Activated naive CD8-positive, alpha-beta T cell treated with anti-CD3 and anti-CD28 coated beads for 36 hours (primary cell): ENCODE results near the gene HAPLN3. TPM values are rescaled to one million over a fixed set of nuclear protein-coding genes. Genes with fewer than 3 reads are reported as not detected.
"Not testable (repeated sequence)": the region's sequence is repeated elsewhere in the genome, so short reads cannot be mapped to it uniquely, and the experiment has no call there.

Experiments
- DNase-seq: peaks from one replicate; pipeline ENCODE4 v3.0.0; 2021
- H3K27ac Mint-ChIP-seq: one replicate; pipeline ENCODE4 v1.8.0; 2022; ENCODE audit warnings: mild to moderate bottlenecking, moderate library complexity, mixed read lengths
- H3K27me3 Mint-ChIP-seq: one replicate; pipeline ENCODE4 v1.8.0; 2022; ENCODE audit warnings: mild to moderate bottlenecking, mixed read lengths
- H3K36me3 Mint-ChIP-seq: one replicate; pipeline ENCODE4 v1.8.0; 2021; ENCODE audit warnings: mild to moderate bottlenecking, mixed read lengths
- H3K4me1 Mint-ChIP-seq: one replicate; pipeline ENCODE4 v1.8.0; 2021; ENCODE audit warnings: mixed read lengths
- H3K4me3 Mint-ChIP-seq: one replicate; pipeline ENCODE4 v1.8.0; 2022; ENCODE audit warnings: mild to moderate bottlenecking, moderate library complexity, mixed read lengths
- H3K9me3 Mint-ChIP-seq: one replicate; pipeline ENCODE4 v1.8.0; 2022; ENCODE audit warnings: mixed read lengths
- total RNA-seq, 2 experiments: library from RNA; stranded (reverse); gene quantifications; one replicate each; pipeline ENCODE4 v1.2.3, GENCODE V29; 2021

Gene HAPLN3
- 10 to 100 TPM; 82.6 to 83.2 TPM for total RNA-seq

DNA sequence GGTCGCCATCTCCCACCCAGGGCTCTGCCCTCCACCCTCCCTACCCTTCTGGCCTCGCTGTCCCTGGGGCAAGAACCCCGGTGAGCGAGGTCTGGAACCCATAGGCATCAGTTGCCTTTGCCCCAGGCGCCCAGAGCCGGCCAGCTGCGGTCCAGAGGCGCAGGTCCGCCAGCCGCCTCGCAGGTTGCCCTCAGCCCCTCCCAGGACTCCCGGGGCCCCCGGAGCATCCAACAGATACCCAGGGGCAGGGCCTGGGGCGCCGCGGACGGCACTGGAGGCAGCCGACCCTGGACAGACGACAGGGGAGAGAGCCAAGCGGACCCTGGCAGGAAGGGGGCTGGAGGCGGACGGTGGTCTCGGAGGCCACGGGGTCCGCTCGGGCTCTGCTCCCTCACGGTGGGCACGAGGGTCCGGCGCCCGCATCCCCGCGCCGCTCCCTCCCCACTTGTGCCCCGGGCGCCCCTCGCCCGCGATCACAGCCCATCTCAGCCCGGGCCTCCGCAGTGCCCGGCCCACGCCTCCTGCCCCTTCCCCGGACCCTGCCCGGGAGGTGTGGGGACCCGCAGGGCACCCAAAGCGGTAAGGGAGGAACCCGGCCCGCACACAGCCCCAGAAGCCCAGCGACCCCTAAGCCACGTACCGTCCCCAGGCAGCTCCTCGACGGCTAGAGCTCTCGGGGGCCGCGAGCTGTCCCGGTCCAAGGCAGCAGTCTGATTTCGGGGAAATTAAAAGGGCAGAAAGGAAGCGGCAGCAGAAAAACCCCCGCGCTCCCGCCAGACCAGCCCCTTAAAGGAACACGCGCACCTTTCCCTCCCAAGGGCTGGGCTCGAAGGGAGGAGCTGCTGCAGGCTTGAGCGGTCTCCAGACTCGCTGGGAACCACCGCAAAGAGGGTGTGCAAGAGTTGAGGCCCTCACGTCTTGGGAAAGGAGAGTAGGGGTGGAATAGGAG lies at the start of gene HAPLN3:
HAPLN3 (minus strand) TSS at position 726 of the 949 bp plus-strand sequence. CDS start 8,246 bp downstream, outside the sequence.
- Mint-ChIP-seq H3K27me3 (no peaks in the 10 kb centered on the region), H3K4me1 (peaks cover 35% of the 10 kb centered on the region), H3K27ac (peak within 1 kb of the TSS; percentile 86), H3K9me3 (no peaks in the 10 kb centered on the region), H3K36me3 (peaks cover 17% of the 10 kb centered on the region), H3K4me3 (peak within 1 kb of the TSS; percentile 86)
- peak; percentile 81 for DNase-seq

DNA sequence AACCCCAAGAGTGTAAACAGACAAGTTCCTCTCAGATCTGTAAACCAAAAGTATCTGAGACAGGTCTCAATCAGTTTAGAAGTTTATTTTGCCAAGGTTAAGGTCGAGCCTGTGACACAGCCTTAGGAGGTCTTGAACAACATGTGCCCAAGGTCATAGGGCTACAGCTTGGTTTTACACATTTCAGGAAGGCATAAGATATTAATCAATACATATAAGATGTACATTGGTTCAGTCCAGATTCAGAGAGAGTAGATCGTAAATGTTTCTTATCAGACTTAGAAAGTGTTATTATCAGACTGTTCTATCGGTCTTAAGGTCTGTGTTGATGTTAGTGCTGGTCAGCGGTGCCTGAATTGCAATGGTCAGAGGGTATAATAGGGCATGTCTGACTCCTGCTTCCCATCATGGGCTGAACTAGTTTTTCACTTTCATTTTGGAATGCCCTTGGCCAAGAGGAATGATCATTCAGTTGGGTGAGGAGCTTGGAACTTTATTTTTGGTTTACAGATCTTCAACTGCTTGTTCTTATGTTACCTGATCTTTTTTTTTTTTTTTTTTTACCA lies 44.8 kb upstream of the HAPLN3 start:
- H3K27ac Mint-ChIP-seq: no peak overlapping the region
- no peak for DNase-seq
- no peaks in the 10 kb centered on the region for H3K36me3 Mint-ChIP-seq
- no peaks in the 10 kb centered on the region for H3K9me3 Mint-ChIP-seq
- no peaks in the 10 kb centered on the region for H3K27me3 Mint-ChIP-seq
- H3K4me1 Mint-ChIP-seq: peaks cover 2% of the 10 kb centered on the region
- H3K4me3 Mint-ChIP-seq: no peak overlapping the region

- Mint-ChIP-seq H3K27ac (no peak overlapping the region), H3K4me1 (peaks cover 2% of the 10 kb centered on the region), H3K9me3 (no peaks in the 10 kb centered on the region), H3K27me3 (no peaks in the 10 kb centered on the region), H3K4me3 (no peak overlapping the region), H3K36me3 (no peaks in the 10 kb centered on the region)
- no peak for DNase-seq
Observed at GRCh38 chr15:88939486-88939806, 44.1 kb upstream of the HAPLN3 start.

- no peak for DNase-seq
- Mint-ChIP-seq H3K36me3 (no peaks in the 10 kb centered on the region), H3K4me1 (peaks cover 2% of the 10 kb centered on the region), H3K4me3 (no peak overlapping the region), H3K27me3 (peaks cover under 1% of the 10 kb centered on the region), H3K27ac (no peak overlapping the region), H3K9me3 (no peaks in the 10 kb centered on the region)
Observed at GRCh38 chr15:88938802-88939485, 43.6 kb upstream of the HAPLN3 start.

DNA sequence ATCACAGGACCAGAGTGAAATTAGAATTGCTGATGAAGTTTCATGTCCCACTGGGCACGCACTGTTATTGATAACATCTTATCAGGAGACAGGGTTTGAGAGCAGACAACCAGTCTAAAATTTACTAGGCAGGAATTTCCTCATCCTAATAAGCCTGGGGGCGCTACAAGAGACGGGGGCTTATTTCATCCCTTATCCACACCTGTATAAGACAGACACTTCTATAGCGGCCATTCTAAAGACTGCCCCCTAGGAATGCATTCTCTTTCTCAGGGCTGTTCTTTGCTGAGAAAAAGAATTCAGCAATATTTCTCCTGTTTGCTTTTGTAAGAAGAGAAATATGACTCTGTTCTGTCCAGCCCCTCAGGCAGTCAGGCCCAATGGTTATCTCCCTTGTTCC lies 39.1 kb upstream of the HAPLN3 start:
- H3K4me1 Mint-ChIP-seq, DNase-seq, H3K4me3 Mint-ChIP-seq, H3K9me3 Mint-ChIP-seq, H3K27ac Mint-ChIP-seq, H3K36me3 Mint-ChIP-seq, H3K27me3 Mint-ChIP-seq: not testable (repeated sequence)

GRCh38 chr15:88932875-88933330 lies 37.6 kb upstream of the HAPLN3 start:
- H3K27me3 Mint-ChIP-seq: peaks cover 5% of the 10 kb centered on the region
- H3K36me3 Mint-ChIP-seq: no peaks in the 10 kb centered on the region
- no peak overlapping the region for H3K4me3 Mint-ChIP-seq
- no peaks in the 10 kb centered on the region for H3K4me1 Mint-ChIP-seq
- H3K9me3 Mint-ChIP-seq: peaks cover 2% of the 10 kb centered on the region
- DNase-seq: no peak
- H3K27ac Mint-ChIP-seq: no peak overlapping the region

DNA sequence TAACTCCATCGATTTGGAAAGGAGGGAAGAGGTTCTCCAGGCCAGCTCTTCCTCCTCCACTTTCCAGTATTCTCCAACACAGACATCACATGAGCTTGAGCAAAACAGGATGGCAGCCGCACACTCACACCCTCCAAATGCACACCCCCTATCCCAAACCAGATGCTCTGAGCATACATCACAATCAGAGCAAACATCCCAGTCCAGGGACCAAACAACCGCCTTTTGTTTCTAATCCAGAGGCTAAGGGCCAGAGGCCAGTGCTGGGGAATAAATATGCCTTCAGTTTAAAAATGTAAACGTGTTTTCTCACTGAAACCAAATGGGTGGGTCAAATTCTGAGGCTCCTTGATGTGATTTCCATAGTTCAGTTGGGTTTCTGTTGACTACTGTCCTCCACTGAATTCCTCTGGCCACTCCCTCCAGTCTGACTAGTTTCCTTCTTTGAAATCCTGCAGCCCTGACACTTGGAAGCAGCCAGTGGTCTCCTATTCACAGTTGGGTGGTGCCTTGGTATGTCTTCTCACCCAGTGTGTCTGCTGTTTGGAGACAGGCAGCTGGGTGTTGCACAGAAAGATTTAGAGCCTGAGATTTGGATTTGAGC lies 37.0 kb upstream of the HAPLN3 start:
- Mint-ChIP-seq H3K27me3 (peaks cover 5% of the 10 kb centered on the region), H3K4me1 (no peaks in the 10 kb centered on the region), H3K4me3 (no peak overlapping the region), H3K36me3 (no peaks in the 10 kb centered on the region), H3K27ac (no peak overlapping the region), H3K9me3 (peaks cover 2% of the 10 kb centered on the region)
- no peak for DNase-seq

- no peak for DNase-seq
- H3K27ac Mint-ChIP-seq: no peak overlapping the region
- H3K4me1 Mint-ChIP-seq: no peaks in the 10 kb centered on the region
- H3K4me3 Mint-ChIP-seq: no peak overlapping the region
- H3K36me3 Mint-ChIP-seq: no peaks in the 10 kb centered on the region
- H3K9me3 Mint-ChIP-seq: peaks cover 2% of the 10 kb centered on the region
- H3K27me3 Mint-ChIP-seq: peaks cover 5% of the 10 kb centered on the region
Observed at GRCh38 chr15:88930579-88930978, 35.2 kb upstream of the HAPLN3 start.

DNA sequence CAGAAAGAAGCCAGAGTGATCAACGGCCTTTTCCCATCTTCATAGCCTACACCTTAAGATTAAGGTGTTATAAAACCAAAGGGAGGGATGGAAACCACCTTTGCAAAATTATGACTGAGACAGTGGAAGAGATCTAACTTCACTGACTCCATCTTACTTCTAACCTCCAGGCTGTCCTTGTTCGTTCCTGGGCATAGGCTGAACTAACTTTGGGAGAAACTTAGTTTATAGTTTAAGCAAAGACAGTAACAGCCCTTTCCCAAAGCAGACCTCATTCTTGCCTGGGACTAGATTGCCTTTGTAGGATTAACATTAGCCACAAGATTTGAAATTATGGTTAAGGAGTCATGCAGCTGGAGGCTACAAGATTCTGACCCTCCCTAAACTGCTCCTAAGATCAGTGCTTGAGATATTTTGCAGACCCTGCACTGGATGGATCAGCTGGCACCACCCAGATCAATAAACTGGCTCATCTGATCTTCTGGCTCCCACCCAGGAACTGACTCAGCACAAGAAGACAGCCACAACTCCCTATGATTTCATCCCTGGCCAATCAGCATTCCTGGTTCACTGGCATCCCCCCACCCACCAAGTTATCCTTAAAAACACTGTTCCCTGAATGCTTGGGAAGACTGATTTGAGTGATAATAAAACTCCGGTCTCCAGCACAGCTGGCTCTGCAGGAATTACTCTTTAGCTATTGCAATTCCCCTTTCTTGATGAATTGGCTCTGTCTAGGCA lies 34.2 kb upstream of the HAPLN3 start:
- H3K36me3 Mint-ChIP-seq, H3K4me1 Mint-ChIP-seq, H3K27me3 Mint-ChIP-seq, DNase-seq, H3K27ac Mint-ChIP-seq, H3K9me3 Mint-ChIP-seq, H3K4me3 Mint-ChIP-seq: not testable (repeated sequence)

- not testable (repeated sequence) for H3K27me3 Mint-ChIP-seq, H3K9me3 Mint-ChIP-seq, H3K36me3 Mint-ChIP-seq, H3K27ac Mint-ChIP-seq, H3K4me3 Mint-ChIP-seq, H3K4me1 Mint-ChIP-seq, DNase-seq
Observed at GRCh38 chr15:88928192-88928591, 32.8 kb upstream of the HAPLN3 start.

DNA sequence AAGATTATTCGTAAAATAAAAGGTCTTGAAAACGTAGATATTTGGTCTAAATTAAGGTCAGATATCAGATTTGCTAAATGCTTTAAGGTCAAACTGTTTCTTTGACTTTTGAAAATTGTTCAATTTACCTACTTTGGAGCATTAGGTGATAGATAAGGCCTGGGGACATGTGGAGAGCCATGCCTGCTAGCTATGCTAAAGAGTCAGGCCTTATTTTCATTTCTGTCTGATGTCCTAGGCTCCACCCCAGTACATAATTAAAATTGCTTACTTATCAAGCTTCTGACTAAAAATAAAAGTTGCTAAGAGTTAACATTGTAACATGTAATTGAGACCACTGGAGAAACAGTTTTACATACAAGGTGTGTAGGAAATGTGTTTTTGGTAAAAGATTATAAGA lies 30.3 kb upstream of the HAPLN3 start:
- not testable (repeated sequence) for H3K4me3 Mint-ChIP-seq, H3K27me3 Mint-ChIP-seq, H3K36me3 Mint-ChIP-seq, H3K9me3 Mint-ChIP-seq, DNase-seq, H3K4me1 Mint-ChIP-seq, H3K27ac Mint-ChIP-seq

DNA sequence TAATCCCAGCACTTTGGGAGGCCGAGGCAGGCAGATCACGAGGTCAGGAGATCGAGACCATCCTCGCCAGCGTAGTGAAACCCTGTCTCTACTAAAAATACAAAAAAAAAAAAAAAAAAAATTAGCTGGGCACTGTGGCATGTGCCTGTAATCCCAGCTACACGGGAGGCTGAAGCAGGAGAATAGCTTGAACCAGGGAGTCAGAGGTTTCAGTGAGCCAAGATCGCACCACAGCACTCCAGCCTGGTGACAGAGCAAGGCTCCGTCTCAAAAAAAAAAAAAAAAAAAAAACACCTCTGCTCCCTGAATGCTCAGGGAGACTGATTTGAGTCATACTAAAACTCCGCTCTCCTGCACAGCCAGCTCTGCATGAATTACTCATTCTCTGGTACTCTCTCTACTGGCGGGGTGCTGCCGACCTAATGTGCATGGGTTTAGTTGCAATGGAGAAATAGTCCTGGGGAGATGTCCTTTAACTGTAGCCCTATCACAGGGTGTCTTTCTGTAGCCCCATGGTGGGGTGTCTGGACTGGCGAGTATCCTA lies 25.6 kb upstream of the HAPLN3 start:
- not testable (repeated sequence) for H3K9me3 Mint-ChIP-seq, DNase-seq, H3K36me3 Mint-ChIP-seq, H3K4me3 Mint-ChIP-seq, H3K27ac Mint-ChIP-seq
- peaks cover 12% of the 10 kb centered on the region for H3K4me1 Mint-ChIP-seq
- peaks cover 19% of the 10 kb centered on the region for H3K27me3 Mint-ChIP-seq

- Mint-ChIP-seq H3K4me1 (peaks cover 12% of the 10 kb centered on the region), H3K27ac (no peak overlapping the region), H3K9me3 (no peaks in the 10 kb centered on the region), H3K4me3 (no peak overlapping the region), H3K27me3 (peaks cover 19% of the 10 kb centered on the region), H3K36me3 (no peaks in the 10 kb centered on the region)
- no peak for DNase-seq
Observed at GRCh38 chr15:88920186-88920891, 25.0 kb upstream of the HAPLN3 start.

DNA sequence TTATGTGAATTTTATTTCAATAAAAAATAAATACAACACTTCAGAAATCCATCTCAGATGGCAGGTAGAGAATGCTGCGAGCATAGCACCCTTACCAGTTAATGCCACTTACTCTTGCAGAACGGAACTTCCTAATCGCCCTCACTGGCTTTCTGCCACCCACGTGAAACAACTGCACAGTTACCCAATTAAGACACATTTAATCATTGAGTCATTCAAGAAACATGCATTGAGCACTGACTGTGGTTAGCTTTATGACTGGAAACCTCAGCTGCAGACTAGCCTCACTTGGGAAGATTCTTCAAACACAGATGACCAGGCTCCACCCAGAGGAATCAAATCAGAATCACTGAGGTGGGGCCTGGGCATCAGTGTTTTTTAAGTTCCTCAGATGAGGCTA lies 23.4 kb upstream of the HAPLN3 start:
- H3K4me3 Mint-ChIP-seq: no peak overlapping the region
- H3K36me3 Mint-ChIP-seq: no peaks in the 10 kb centered on the region
- DNase-seq: peak; percentile 50
- peaks cover 12% of the 10 kb centered on the region for H3K4me1 Mint-ChIP-seq
- H3K27me3 Mint-ChIP-seq: peaks cover 16% of the 10 kb centered on the region
- H3K9me3 Mint-ChIP-seq: no peaks in the 10 kb centered on the region
- H3K27ac Mint-ChIP-seq: peak overlapping the region; percentile 47
